Sigmoid colon (tissue), 4 donors: ENCODE data around the gene PEPD.

Experiments
- EP300 ChIP-seq, 4 donors: sonication (generic); formaldehyde crosslinking; IDR thresholded peaks; one replicate each; pipeline ENCODE4 v1.6.1; 2017; ENCODE audit warnings: antibody characterized with exemption in 4 of 4
- POLR2A ChIP-seq, 2 donors: fragments of 450-650 bp; IDR thresholded peaks; one replicate each; pipeline ENCODE4 v1.6.1; 2016; ENCODE audit warnings: antibody characterized with exemption in 2 of 2, mild to moderate bottlenecking in 2 of 2, moderate library complexity in 2 of 2
- POLR2AphosphoS5 ChIP-seq, 4 donors: sonication (generic); formaldehyde crosslinking; IDR thresholded peaks; one replicate each; pipeline ENCODE4 v1.6.1; 2017; ENCODE audit warnings: antibody characterized with exemption in 4 of 4
- TF ChIP-seq, protein P1 (sequence below), 4 experiments: fragments of 450-650 bp in 3 of 4; fragments of 200-600 bp in 1 of 4; IDR thresholded peaks; one replicate each; pipeline ENCODE4 v1.5.1; 2016 to 2019; ENCODE audit warnings: antibody characterized with exemption in 4 of 4, mild to moderate bottlenecking in 3 of 4, moderate library complexity in 2 of 4

DNA sequence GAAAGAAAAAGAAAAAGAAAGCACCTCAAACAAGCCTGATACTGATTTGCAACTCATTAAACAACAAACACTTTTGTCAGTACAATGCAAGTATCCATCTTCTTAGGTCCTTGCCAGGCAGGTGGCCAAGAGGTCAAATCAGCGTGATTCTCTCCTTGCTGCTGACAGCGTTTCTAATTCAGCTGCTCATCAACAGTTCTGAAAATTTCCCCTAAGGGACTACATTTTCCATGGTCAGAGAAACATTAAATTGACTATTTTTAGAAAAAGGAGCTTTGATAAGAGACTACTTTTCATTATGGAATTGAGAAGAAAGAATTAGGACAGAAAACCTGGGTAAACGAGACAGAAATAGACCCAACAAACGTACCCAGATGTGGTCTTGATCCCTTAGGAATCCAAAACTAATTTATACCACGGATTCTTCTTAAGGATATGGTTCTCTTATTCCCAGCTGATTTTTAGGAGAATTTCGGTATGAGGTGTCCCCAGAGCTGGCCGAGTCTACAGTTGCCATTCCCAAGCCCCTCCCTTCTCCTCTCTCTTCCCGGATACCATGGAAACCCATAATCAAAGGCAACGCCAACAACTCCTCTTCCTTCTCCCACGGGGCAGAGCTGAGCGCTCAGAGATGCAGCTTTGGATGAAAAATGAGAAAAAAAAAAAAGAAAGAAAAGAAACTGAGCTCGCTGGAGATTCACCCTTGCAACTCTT lies 177.6 kb downstream of the PEPD start:
- TF ChIP-seq, protein P1, sequence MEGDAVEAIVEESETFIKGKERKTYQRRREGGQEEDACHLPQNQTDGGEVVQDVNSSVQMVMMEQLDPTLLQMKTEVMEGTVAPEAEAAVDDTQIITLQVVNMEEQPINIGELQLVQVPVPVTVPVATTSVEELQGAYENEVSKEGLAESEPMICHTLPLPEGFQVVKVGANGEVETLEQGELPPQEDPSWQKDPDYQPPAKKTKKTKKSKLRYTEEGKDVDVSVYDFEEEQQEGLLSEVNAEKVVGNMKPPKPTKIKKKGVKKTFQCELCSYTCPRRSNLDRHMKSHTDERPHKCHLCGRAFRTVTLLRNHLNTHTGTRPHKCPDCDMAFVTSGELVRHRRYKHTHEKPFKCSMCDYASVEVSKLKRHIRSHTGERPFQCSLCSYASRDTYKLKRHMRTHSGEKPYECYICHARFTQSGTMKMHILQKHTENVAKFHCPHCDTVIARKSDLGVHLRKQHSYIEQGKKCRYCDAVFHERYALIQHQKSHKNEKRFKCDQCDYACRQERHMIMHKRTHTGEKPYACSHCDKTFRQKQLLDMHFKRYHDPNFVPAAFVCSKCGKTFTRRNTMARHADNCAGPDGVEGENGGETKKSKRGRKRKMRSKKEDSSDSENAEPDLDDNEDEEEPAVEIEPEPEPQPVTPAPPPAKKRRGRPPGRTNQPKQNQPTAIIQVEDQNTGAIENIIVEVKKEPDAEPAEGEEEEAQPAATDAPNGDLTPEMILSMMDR (IDR thresholded peaks at IDR 0.05): no peak
- TF ChIP-seq POLR2AphosphoS5 (IDR thresholded peaks at IDR 0.05) (no peak), POLR2A (IDR thresholded peaks at IDR 0.05) (no peak), EP300 (IDR thresholded peaks at IDR 0.05) (no peak)
